GM10248 (cell line): ENCODE data around the gene VEPH1.
"Not testable (repeated sequence)": the region's sequence is repeated elsewhere in the genome, so short reads cannot be mapped to it uniquely, and the experiment has no call there.

ENCODE experiments used
- CTCF ChIA-PET: fragments of 300-600 bp; sonication (Branson Sonifier 250); formaldehyde crosslinking; extraction: SDS; loops from one replicate; lab custom pipeline; 2021; ENCODE audit warnings: antibody characterized with exemption; lab: Yijun Ruan, JAX
- POLR2A ChIA-PET: fragments of 350-650 bp; sonication (Branson Sonifier 250); formaldehyde crosslinking; extraction: SDS; loops from one replicate; lab custom pipeline; 2020; ENCODE audit warnings: antibody characterized with exemption; lab: Yijun Ruan, JAX
- DNase-seq: peaks from one replicate; pipeline ENCODE4 v3.0.0; 2012; ENCODE audit errors: extremely low spot score
- CTCF ChIP-seq: IDR thresholded peaks from 2 replicates; pipeline ENCODE4 v1.5.1; 2012; ENCODE audit warnings: mild to moderate bottlenecking, low read depth; ENCODE audit errors: extremely low read depth, missing control alignments, control extremely low read depth

The VEPH1 gene

GRCh38 chr3:157335233-157336076, 167.8 kb downstream of the VEPH1 start:
- ChIA-PET CTCF (interaction anchor here (1.0 kb wide), 1 partner anchor 13 kb away, joined by 3 read pairs; no protein-coding TSS in a partner anchor), POLR2A (no interaction called here)
- TF ChIP-seq CTCF = no peak
- DNase-seq = no peak

DNA sequence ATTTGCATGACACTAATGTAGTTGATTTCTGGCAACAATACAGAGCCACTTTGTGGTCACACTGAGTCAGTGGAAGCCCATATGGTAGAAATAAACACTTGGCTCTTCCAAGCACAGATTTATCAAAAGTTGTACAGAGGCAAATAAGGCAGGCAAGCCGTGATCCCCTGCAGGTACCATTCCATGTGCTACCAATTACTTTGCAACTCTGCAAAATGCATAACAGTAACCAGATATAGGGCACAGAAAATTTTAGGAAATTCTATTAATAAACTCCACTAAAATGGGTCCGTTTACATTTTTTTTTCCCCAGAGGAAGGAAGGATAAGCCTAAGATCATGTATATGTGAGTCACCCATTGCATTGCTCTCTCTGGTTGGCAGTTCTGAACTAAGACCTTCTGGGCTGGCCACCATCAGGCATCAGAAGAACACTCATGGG, 169.6 kb downstream of the VEPH1 start:
- POLR2A ChIA-PET = no interaction called here
- no peak for TF ChIP-seq CTCF
- CTCF ChIA-PET = no interaction called here
- no peak for DNase-seq

DNA sequence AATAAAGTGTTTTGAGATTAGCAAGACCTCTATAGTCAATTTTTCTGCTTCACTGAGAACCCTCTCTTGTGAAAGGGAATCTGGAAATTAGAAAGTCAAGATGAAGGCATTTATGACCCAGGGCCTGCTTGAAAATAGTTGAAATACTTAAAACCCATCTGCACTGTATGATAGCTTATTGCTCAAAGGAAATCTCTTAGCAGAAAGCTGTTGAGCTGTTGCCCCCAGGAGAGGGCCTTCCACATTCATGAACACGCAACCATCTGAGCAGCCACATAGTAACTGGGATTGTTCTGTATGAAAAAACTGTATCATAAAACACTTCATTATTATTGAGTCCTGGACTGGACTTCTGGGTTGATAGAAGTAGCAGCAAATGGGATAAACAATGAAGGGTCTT, 173.0 kb downstream of the VEPH1 start:
- TF ChIP-seq CTCF = no peak
- ChIA-PET CTCF (interaction anchor here (1.0 to 2.2 kb wide), 2 partner anchors 8 to 92 kb away, joined by 3 to 5 read pairs; no protein-coding TSS in a partner anchor), POLR2A (no interaction called here)
- no peak for DNase-seq

DNA sequence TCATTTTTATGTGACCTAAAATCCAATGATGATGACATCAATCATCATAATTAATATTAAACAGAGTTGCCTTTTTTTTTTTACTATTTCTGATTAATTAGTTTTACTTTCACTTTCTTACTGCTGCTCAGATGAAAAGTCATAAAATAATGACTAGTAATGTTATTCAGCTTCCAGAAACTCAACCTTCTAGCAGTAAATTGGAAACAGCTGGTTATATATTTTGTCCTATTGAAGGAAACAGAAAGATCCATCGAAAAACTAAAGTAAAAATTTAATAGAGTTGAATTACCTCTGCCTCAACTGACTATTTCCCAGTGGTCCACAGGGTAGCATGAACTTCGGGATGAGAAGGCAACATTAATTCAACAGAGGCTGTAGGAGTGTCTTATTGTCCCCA, 173.7 kb downstream of the VEPH1 start:
- CTCF ChIA-PET = interaction anchor here (2.2 kb wide), 1 partner anchor 9 kb away, joined by 5 read pairs; no protein-coding TSS in a partner anchor
- POLR2A ChIA-PET = no interaction called here
- DNase-seq = no peak
- no peak for TF ChIP-seq CTCF

DNA sequence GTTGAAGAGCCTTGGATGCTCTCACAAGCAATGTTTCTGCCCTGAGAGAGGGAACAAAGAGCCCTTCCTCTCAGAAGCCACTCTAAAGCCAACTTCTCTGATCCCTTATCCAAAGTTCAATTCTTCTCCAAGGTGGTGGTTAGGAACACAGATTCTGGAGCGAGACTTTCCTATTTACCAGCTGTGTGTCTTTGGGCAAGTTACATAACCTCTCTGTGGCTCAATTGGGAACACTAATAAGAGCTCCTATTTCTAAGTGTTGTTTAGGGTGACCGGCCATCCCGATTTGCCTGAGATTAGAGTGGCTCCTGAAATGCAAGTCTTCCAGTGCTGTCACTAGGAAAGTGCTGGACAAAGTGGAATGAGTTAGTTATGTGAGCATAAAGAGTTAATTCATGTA, 175.4 kb downstream of the VEPH1 start:
- POLR2A ChIA-PET = no interaction called here
- TF ChIP-seq CTCF = no peak
- CTCF ChIA-PET = no interaction called here

GRCh38 chr3:157327018-157327417, 176.2 kb downstream of the VEPH1 start:
- CTCF ChIA-PET = no interaction called here
- no peak for TF ChIP-seq CTCF
- DNase-seq = no peak
- POLR2A ChIA-PET = no interaction called here

More for the DNA sequence above, 175.4 kb downstream of the VEPH1 start:
- DNase-seq = no peak

DNA sequence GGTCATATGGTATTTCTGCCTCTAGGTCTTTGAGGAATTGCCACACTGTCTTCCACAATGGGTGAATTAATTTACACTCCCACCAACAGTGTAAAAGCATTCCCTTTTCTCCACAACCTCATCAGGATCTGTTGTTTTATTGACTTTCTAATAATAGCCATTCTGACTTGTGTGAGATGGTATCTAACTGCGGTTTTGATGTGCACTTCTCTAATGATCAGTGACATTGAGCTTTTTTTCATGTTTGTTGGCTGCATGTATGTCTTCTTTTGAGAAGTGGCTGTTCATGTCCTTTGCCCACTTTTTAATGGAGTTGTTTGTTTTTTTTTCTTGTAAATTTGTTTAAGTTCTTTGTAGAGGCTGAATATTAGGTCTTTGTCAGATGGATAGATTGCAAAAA, 178.3 kb downstream of the VEPH1 start:
- POLR2A ChIA-PET, DNase-seq, CTCF ChIA-PET: not testable (repeated sequence)
